ENCODE measurements around the gene DBH. TPM values are rescaled to one million over a fixed set of nuclear protein-coding genes. Genes with fewer than 3 reads are reported as not detected.

The DBH gene
- total RNA-seq, 4 donors from 2014 or later, result not detected

DNA sequence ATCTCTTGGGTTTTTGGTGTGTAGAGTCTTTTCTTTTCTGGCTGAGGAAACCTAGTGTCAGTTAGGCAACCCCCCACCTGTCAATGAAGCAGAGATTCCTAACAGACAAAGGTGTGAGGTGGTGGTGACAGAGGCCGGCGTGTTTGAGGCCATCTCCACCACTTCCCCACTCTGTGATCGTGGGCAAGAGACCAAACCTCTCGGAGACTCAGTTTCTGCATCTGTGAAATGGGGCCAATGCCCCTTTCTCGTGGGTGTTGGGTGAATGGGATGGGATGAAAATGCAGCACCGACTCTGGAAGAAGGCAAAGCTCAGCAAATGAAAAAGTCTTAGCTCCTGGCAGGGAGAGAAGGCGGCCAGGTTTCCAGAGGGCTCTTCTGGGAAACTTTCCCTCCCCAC, 27.8 kb upstream of the DBH start:
- DNase-seq, result no peak
- no peaks in the 10 kb centered on the region for H3K36me3 ChIP-seq
- TF ChIP-seq, protein P1, sequence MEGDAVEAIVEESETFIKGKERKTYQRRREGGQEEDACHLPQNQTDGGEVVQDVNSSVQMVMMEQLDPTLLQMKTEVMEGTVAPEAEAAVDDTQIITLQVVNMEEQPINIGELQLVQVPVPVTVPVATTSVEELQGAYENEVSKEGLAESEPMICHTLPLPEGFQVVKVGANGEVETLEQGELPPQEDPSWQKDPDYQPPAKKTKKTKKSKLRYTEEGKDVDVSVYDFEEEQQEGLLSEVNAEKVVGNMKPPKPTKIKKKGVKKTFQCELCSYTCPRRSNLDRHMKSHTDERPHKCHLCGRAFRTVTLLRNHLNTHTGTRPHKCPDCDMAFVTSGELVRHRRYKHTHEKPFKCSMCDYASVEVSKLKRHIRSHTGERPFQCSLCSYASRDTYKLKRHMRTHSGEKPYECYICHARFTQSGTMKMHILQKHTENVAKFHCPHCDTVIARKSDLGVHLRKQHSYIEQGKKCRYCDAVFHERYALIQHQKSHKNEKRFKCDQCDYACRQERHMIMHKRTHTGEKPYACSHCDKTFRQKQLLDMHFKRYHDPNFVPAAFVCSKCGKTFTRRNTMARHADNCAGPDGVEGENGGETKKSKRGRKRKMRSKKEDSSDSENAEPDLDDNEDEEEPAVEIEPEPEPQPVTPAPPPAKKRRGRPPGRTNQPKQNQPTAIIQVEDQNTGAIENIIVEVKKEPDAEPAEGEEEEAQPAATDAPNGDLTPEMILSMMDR (IDR thresholded peaks at IDR 0.05), result no peak
- TF ChIP-seq POLR2A (IDR thresholded peaks at IDR 0.05), result no peak

DNA sequence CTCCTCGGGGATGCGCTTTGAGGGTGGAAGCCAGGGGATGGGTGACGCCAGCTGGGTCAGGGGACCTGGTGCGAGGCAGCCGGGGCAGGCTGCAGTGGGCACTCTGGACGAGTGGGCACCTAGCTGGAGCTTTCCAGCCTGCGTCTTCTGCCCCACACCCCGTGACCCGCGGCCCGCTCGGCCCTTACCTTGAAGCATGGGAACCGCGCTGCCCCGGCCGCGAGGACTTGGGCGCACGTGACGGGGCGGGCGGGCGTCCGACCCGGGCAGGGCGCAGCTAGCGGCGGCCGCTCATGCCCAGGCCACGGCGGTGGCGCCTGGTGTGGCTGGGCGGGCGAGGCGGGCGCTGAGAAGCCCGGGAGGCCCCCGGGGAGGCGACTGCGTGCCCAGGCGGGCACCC, 27.3 kb upstream of the DBH start:
- no peak overlapping the region for H3K27ac ChIP-seq
- H3K9me3 ChIP-seq, result no peaks in the 10 kb centered on the region
- no peaks in the 10 kb centered on the region for H3K36me3 ChIP-seq
- no peaks in the 10 kb centered on the region for H3K4me1 ChIP-seq
- no peak for DNase-seq
- no peak for TF ChIP-seq POLR2A (IDR thresholded peaks at IDR 0.05)
- TF ChIP-seq, protein P1 (IDR thresholded peaks at IDR 0.05), result no peak
- peaks cover 0 to 4% of the 10 kb centered on the region in 2 donors for H3K27me3 ChIP-seq
- no peak overlapping the region for H3K4me3 ChIP-seq

More for the DNA sequence above, 27.8 kb upstream of the DBH start:
- peaks cover 0 to 4% of the 10 kb centered on the region in 2 donors for H3K27me3 ChIP-seq
- H3K27ac ChIP-seq, result no peak overlapping the region
- no peak overlapping the region for H3K4me3 ChIP-seq
- no peaks in the 10 kb centered on the region for H3K4me1 ChIP-seq
- H3K9me3 ChIP-seq, result no peaks in the 10 kb centered on the region

DNA sequence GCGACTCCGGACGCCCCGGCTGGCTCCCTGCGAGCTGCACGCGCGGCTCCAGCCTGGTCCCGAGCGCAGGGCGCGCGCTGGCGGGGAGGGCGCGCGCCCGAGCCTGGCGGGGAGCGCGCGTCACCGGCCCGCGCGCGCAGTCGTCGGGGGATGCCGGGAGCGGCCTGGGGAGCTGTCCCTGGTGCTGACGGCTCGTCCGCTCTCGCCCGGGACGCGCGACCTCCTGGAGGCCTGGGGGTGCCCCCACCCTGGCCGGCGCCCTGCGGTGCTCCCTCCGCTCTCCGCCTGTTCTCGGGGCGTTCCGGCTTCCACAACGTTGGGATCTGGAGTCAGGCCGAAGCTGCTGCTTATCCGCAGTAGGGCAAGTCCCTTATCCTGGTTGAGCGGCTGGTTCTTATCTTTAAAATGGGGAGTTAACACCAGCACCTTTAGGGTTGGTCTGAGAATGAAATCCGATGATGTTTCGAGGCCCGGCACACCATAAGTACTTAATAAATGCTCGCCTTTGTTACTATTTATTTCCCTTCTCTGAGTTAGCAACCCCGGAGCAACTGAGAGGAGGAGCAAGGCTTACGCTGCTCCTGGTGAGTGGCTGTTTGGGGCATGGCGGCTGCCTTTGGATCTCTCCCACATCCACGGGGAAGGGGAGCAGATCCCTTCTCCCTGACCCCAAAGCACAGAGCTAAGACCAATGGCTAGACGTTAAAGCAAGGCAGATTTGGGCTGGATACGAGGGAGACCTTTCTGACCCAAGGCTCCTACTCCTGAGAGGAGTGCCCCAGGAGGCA, 26.7 kb upstream of the DBH start, which contains the start of gene FAM163B:
Gene FAM163B, minus strand, starts transcription at position 79 of the 788 bp plus-strand sequence. CDS start 29,166 bp downstream, outside the sequence.
- no peaks in the 10 kb centered on the region for H3K4me1 ChIP-seq
- no peak within 1 kb of the TSS for H3K4me3 ChIP-seq
- H3K27ac ChIP-seq, result no peak within 1 kb of the TSS
- peaks cover 0 to 4% of the 10 kb centered on the region in 2 donors for H3K27me3 ChIP-seq
- H3K9me3 ChIP-seq, result no peaks in the 10 kb centered on the region
- no peak for DNase-seq
- TF ChIP-seq, protein P1 (IDR thresholded peaks at IDR 0.05), result no peak
- TF ChIP-seq POLR2A (IDR thresholded peaks at IDR 0.05), result no peak
- no peaks in the 10 kb centered on the region for H3K36me3 ChIP-seq

DNA sequence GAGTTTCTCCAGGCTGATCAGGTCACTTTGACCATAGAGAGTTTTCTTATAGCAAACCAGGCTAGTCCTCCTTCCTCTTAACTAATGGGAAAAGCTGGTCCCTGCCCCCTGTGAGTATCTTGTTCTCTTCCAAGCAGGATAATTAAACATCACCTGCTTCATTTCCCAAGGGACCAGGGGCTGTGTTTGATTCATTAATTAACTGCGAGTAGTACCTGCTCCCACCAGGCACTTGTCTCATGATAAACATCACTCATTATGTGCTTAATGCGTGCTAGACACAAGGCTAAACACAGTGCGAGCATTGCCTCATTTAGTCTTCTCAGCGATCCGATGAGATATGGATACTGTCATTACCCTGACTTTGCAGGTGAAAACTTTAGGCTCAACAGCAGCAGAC, 25.3 kb upstream of the DBH start:
- no peaks in the 10 kb centered on the region for H3K4me1 ChIP-seq
- no peak overlapping the region for H3K4me3 ChIP-seq
- no peak for TF ChIP-seq POLR2A (IDR thresholded peaks at IDR 0.05)
- TF ChIP-seq, protein P1 (IDR thresholded peaks at IDR 0.05), result no peak
- H3K27me3 ChIP-seq, result peaks cover 0 to 4% of the 10 kb centered on the region in 2 donors
- H3K27ac ChIP-seq, result no peak overlapping the region
- H3K36me3 ChIP-seq, result no peaks in the 10 kb centered on the region
- no peaks in the 10 kb centered on the region for H3K9me3 ChIP-seq
- DNase-seq, result no peak

DNA sequence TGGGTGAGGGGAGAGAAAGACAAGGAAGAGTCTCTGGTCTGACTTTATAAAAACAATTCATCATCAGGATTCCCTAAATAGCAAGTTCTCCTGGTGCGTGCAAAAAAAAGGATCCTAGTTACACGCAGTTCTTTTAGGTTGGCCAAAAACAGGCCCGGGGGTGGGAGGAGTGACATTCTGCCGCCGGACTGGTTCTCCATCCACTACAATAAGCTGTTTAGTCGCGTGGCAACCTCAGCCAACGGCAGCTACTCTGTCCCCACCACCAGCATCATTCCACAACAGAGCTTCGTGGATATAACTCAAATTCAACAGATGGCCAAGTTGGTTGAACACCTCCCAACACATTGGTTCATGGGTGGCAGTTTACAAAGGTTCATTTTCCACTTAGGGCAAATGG, 24.1 kb upstream of the DBH start:
- Histone ChIP-seq H3K27ac (no peak overlapping the region), H3K4me3 (no peak overlapping the region), H3K36me3 (no peaks in the 10 kb centered on the region), H3K27me3 (peaks cover 0 to 4% of the 10 kb centered on the region in 2 donors), H3K4me1 (no peaks in the 10 kb centered on the region), H3K9me3 (no peaks in the 10 kb centered on the region)
- TF ChIP-seq, protein P1 (IDR thresholded peaks at IDR 0.05), result no peak
- no peak for TF ChIP-seq POLR2A (IDR thresholded peaks at IDR 0.05)
- no peak for DNase-seq
